ENCODE measurements around the gene PATJ.

GRCh38 chr1:62117018-62117750, 374.9 kb downstream of the PATJ start:
- TF ChIP-seq POLR2A (IDR thresholded peaks at IDR 0.05), result no peak
- no peak for TF ChIP-seq CTCF (IDR thresholded peaks at IDR 0.05)

Data from testis (tissue), 2 donors.